GM10248 (cell line): ENCODE results near the gene ANKDD1A.

Experiments
- CTCF ChIA-PET: fragments of 300-600 bp; sonication (Branson Sonifier 250); formaldehyde crosslinking; extraction: SDS; loops from one replicate; lab custom pipeline; 2021; ENCODE audit warnings: antibody characterized with exemption; lab: Yijun Ruan, JAX
- POLR2A ChIA-PET: fragments of 350-650 bp; sonication (Branson Sonifier 250); formaldehyde crosslinking; extraction: SDS; loops from one replicate; lab custom pipeline; 2020; ENCODE audit warnings: antibody characterized with exemption; lab: Yijun Ruan, JAX
- DNase-seq: peaks from one replicate; pipeline ENCODE4 v3.0.0; 2012; ENCODE audit errors: extremely low spot score
- CTCF ChIP-seq: IDR thresholded peaks from 2 replicates; pipeline ENCODE4 v1.5.1; 2012; ENCODE audit warnings: mild to moderate bottlenecking, low read depth; ENCODE audit errors: extremely low read depth, missing control alignments, control extremely low read depth

Gene ANKDD1A

GRCh38 chr15:64959128-64959527 lies 47.4 kb downstream of the ANKDD1A start:
- no peak for DNase-seq
- ChIA-PET CTCF (no interaction called here), POLR2A (no interaction called here)
- no peak for TF ChIP-seq CTCF

DNA sequence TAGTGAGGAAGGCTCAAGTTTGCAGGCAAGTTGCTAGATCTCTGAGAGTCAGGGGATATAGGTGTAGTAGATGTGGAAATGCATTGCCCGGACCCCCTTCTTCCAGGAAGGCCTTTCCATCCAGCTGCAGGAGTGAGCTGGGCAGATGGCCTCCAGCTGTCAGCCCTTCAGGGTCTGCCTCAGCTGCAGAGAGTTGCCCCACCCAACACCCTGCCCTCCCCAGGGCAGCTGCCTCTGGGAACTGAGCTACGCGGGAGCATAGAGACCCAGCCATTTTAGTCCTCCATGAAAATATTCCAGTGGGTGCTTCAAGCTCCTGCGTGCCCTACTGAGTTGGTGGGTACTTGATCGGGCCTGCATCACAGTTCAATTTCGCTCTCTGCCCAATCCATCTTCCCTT lies 48.5 kb downstream of the ANKDD1A start:
- ChIA-PET POLR2A (interaction anchor here (0.5 kb wide), 1 partner anchor 195 kb away, joined by 3 read pairs; no protein-coding TSS in a partner anchor), CTCF (interaction anchor here (2.0 kb wide), 1 partner anchor 10 kb away, joined by 7 read pairs; no protein-coding TSS in a partner anchor)
- no peak for DNase-seq
- TF ChIP-seq CTCF: no peak

GRCh38 chr15:64961013-64961412 lies 49.3 kb downstream of the ANKDD1A start:
- ChIA-PET CTCF (interaction anchor here (2.0 kb wide), 1 partner anchor 9 kb away, joined by 7 read pairs; no protein-coding TSS in a partner anchor), POLR2A (no interaction called here)
- DNase-seq: no peak
- no peak for TF ChIP-seq CTCF

DNA sequence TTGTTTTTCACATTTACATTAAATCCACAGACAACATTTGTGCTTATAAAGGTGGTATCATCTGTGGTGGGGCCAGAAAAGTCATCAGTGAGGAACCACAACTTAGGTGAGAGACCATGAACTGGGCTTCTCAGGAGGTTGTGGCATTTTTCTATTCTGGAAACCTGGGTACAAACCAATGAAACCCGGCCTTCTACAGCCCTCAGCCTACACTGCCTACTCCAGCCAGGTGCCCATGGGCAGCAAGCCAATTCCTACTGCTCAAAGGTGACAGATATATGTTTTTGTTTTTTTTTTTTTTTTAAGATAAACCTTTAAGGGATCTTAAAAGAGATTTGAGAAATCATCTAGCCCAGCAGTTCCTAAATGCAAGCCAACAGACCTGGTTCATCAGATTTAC lies 57.7 kb downstream of the ANKDD1A start:
- no peak for DNase-seq
- no peak for TF ChIP-seq CTCF
- CTCF ChIA-PET: interaction anchor here (1.0 to 1.2 kb wide), 2 partner anchors 11 to 24 kb away, joined by 3 to 4 read pairs; no protein-coding TSS in a partner anchor
- POLR2A ChIA-PET: no interaction called here

- DNase-seq: no peak
- POLR2A ChIA-PET: no interaction called here
Observed at GRCh38 chr15:64970698-64971097, 59.0 kb downstream of the ANKDD1A start.

GRCh38 chr15:64975390-64975789 lies 63.7 kb downstream of the ANKDD1A start:
- no peak for TF ChIP-seq CTCF
- DNase-seq: no peak
- POLR2A ChIA-PET: interaction anchor here (0.6 to 0.7 kb wide), 2 partner anchors 298 to 1131 kb away, joined by 3 read pairs; no protein-coding TSS in a partner anchor
- CTCF ChIA-PET: interaction anchor here (1.5 kb wide), 1 partner anchor 12 kb away, joined by 3 read pairs; no protein-coding TSS in a partner anchor

More at GRCh38 chr15:64970698-64971097, 59.0 kb downstream of the ANKDD1A start:
- TF ChIP-seq CTCF: no peak
- CTCF ChIA-PET: interaction anchor here (1.0 to 1.4 kb wide), 2 partner anchors 9 to 10 kb away, joined by 4 to 7 read pairs; no protein-coding TSS in a partner anchor
